Measurements from ENCODE around the gene TMEM107. TPM values are rescaled to one million over a fixed set of nuclear protein-coding genes. Genes with fewer than 3 reads are reported as not detected.

The TMEM107 gene
- total RNA-seq, 2 donors from 2014 or later = 13.2 to 17.0 TPM

- H3K9ac ChIP-seq (ENCODE audit: low read depth in 2 of 2, low read length in 2 of 2) = peak overlapping the region; percentile 58 to 84
- peak; percentile 41 for DNase-seq
- H3K27ac ChIP-seq = peak overlapping the region; percentile 78
- H3K27me3 ChIP-seq = no peaks in the 10 kb centered on the region
- H3K4me3 ChIP-seq = peak overlapping the region; percentile 20
- no peaks in the 10 kb centered on the region for H3K4me1 ChIP-seq
- no peak for TF ChIP-seq CTCF (IDR thresholded peaks at IDR 0.05)
- intact Hi-C loops (cut with DNase I) = no loop called here
- peaks cover 4% of the 10 kb centered on the region for H3K36me3 ChIP-seq
- no peaks in the 10 kb centered on the region for H3K9me3 ChIP-seq
Observed at GRCh38 chr17:8137645-8138373, 38.4 kb downstream of the TMEM107 start.

GRCh38 chr17:8133941-8134340, 42.2 kb downstream of the TMEM107 start:
- no peaks in the 10 kb centered on the region for H3K36me3 ChIP-seq
- intact Hi-C loops (cut with DNase I) = no loop called here
- no peak for DNase-seq
- TF ChIP-seq CTCF (IDR thresholded peaks at IDR 0.05) = no peak
- H3K27me3 ChIP-seq = peaks cover 6% of the 10 kb centered on the region
- H3K9ac ChIP-seq (ENCODE audit: low read depth in 2 of 2, low read length in 2 of 2) = no peak overlapping the region
- no peaks in the 10 kb centered on the region for H3K4me1 ChIP-seq
- H3K27ac ChIP-seq = no peak overlapping the region
- H3K4me3 ChIP-seq = no peak overlapping the region
- no peaks in the 10 kb centered on the region for H3K9me3 ChIP-seq

- Histone ChIP-seq H3K36me3 (no peaks in the 10 kb centered on the region), H3K4me3 (no peak overlapping the region), H3K9ac (ENCODE audit: low read depth in 2 of 2, low read length in 2 of 2) (no peak overlapping the region), H3K27me3 (peaks cover 6% of the 10 kb centered on the region), H3K27ac (no peak overlapping the region), H3K9me3 (no peaks in the 10 kb centered on the region), H3K4me1 (no peaks in the 10 kb centered on the region)
- no peak for DNase-seq
- intact Hi-C loops (cut with DNase I) = no loop called here
- no peak for TF ChIP-seq CTCF (IDR thresholded peaks at IDR 0.05)
Observed at GRCh38 chr17:8133399-8133798, 42.8 kb downstream of the TMEM107 start.

- H3K27ac ChIP-seq = no peak overlapping the region
- peaks cover 6% of the 10 kb centered on the region for H3K27me3 ChIP-seq
- no peak for DNase-seq
- no peak for TF ChIP-seq CTCF (IDR thresholded peaks at IDR 0.05)
- H3K36me3 ChIP-seq = no peaks in the 10 kb centered on the region
- intact Hi-C loops (cut with DNase I) = no loop called here
- H3K4me3 ChIP-seq = no peak overlapping the region
- H3K4me1 ChIP-seq = no peaks in the 10 kb centered on the region
- no peaks in the 10 kb centered on the region for H3K9me3 ChIP-seq
- no peak overlapping the region for H3K9ac ChIP-seq (ENCODE audit: low read depth in 2 of 2, low read length in 2 of 2)
Observed at GRCh38 chr17:8131844-8132441, 44.2 kb downstream of the TMEM107 start.

GRCh38 chr17:8128125-8128784, 47.9 kb downstream of the TMEM107 start:
- no peak overlapping the region for H3K9ac ChIP-seq (ENCODE audit: low read depth in 2 of 2, low read length in 2 of 2)

More at GRCh38 chr17:8128125-8128784, 47.9 kb downstream of the TMEM107 start:
- intact Hi-C loops (cut with DNase I) = no loop called here
- Histone ChIP-seq H3K9me3 (no peaks in the 10 kb centered on the region), H3K27ac (no peak overlapping the region), H3K27me3 (peaks cover 28% of the 10 kb centered on the region), H3K36me3 (no peaks in the 10 kb centered on the region), H3K4me1 (peaks cover 22% of the 10 kb centered on the region), H3K4me3 (no peak overlapping the region)
- DNase-seq = no peak
- no peak for TF ChIP-seq CTCF (IDR thresholded peaks at IDR 0.05)

Data from colonic mucosa (tissue), 4 donors.